RWPE2 (cell line): ENCODE measurements around the gene FGF11.

Experiments
- ATAC-seq: fragments of 200-7000 bp; cut with Tn5 transposase; 3 replicates; pipeline ENCODE4 v1.9.1; 2021; ENCODE audit warnings: low read depth
- DNase-seq: peaks from one replicate; pipeline ENCODE4 v3.0.0-alpha.2; 2020; ENCODE audit warnings: low spot score
- H3K27ac ChIP-seq: fragments of 450-650 bp; 2 replicates; pipeline ENCODE4 v1.5.1; 2017; ENCODE audit warnings: mild to moderate bottlenecking; ENCODE audit not compliant: poor library complexity, severe bottlenecking
- H3K27me3 ChIP-seq: fragments of 250-450 bp; sonication (Bioruptor Pico); 2 replicates; pipeline ENCODE4 v1.5.1; 2021; ENCODE audit warnings: mild to moderate bottlenecking, moderate library complexity; ENCODE audit not compliant: insufficient read depth, poor library complexity, severe bottlenecking
- H3K36me3 ChIP-seq: fragments of 250-450 bp; sonication (Bioruptor Pico); 2 replicates; pipeline ENCODE4 v1.5.1; 2020; ENCODE audit warnings: low read depth, mild to moderate bottlenecking, moderate library complexity
- H3K4me1 ChIP-seq: fragments of 250-450 bp; sonication (Bioruptor Pico); 2 replicates; pipeline ENCODE4 v1.5.1; 2021; ENCODE audit warnings: mild to moderate bottlenecking, moderate library complexity; ENCODE audit not compliant: insufficient read depth, poor library complexity, severe bottlenecking
- H3K4me3 ChIP-seq: fragments of 250-450 bp; sonication (Bioruptor Pico); 2 replicates; pipeline ENCODE4 v1.5.1; 2021; ENCODE audit warnings: mild to moderate bottlenecking, moderate library complexity; ENCODE audit not compliant: severe bottlenecking
- H3K9me3 ChIP-seq: fragments of 250-450 bp; sonication (Bioruptor Pico); 2 replicates; pipeline ENCODE4 v1.5.1; 2021; ENCODE audit warnings: mild to moderate bottlenecking, moderate library complexity; ENCODE audit not compliant: severe bottlenecking
- CTCF ChIP-seq: fragments of 450-650 bp; IDR thresholded peaks from one replicate; pipeline ENCODE4 v1.5.1; 2017; ENCODE audit warnings: mild to moderate bottlenecking, moderate library complexity; ENCODE audit not compliant: poor library complexity, severe bottlenecking

FGF11 gene

GRCh38 chr17:7428557-7428956 is 10.8 kb upstream of the FGF11 start, which contains the start of gene SPEM3:
Gene SPEM3 (plus strand): TSS chr17:7428857. CDS start chr17:7428903, 46 bp downstream.
- H3K4me3 ChIP-seq, result no peak within 1 kb of the TSS
- no peaks in the 10 kb centered on the region for H3K36me3 ChIP-seq
- H3K27me3 ChIP-seq, result no peaks in the 10 kb centered on the region
- DNase-seq, result no peak
- ATAC-seq, result no peak
- TF ChIP-seq CTCF, result no peak
- H3K27ac ChIP-seq, result no peak within 1 kb of the TSS
- H3K4me1 ChIP-seq, result no peaks in the 10 kb centered on the region
- no peaks in the 10 kb centered on the region for H3K9me3 ChIP-seq

DNA sequence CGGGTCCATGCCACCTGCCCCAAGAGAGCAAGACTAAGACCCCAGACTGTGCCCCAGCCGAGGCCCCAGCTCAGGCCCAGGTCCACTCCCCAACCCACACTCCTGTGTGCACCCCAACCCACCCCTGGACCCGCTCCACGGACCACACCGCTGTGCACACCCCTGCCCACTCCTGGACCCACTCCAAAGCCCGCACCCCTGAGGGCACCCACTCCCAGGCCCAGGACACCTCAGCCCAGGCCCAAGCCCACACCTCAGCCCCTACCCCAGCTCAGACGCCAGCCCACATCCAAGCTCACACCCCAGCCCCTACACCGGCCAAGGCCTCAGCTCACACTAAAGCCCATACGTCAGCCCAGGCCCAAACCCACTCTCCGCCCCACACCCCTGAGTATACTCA is 9.6 kb upstream of the FGF11 start:
- Histone ChIP-seq H3K9me3 (no peaks in the 10 kb centered on the region), H3K36me3 (no peaks in the 10 kb centered on the region), H3K27ac (no peak overlapping the region), H3K27me3 (no peaks in the 10 kb centered on the region), H3K4me3 (no peak overlapping the region), H3K4me1 (no peaks in the 10 kb centered on the region)
- ATAC-seq, result no peak
- no peak for DNase-seq
- no peak for TF ChIP-seq CTCF

DNA sequence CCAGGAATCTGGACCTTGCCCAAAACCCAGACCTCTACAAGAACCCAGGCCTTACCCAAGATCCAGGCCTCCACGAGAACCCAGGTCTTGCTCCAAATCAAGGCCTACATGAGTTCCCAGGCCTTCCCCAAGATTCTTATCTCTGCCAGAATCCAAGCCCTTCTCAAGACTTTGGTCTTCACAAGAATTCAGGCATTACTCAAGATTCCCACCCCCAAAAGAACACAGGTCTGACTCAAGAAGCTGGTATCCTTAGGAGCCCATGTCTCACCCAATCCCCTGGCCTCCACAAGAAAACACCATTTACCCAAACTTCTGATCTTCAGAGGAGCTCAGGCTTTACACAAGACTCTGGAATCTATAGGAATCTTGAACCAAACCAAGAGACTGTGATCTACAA is 8.1 kb upstream of the FGF11 start:
- Histone ChIP-seq H3K4me3 (no peak overlapping the region), H3K9me3 (no peaks in the 10 kb centered on the region), H3K4me1 (no peaks in the 10 kb centered on the region), H3K27ac (no peak overlapping the region), H3K36me3 (no peaks in the 10 kb centered on the region), H3K27me3 (no peaks in the 10 kb centered on the region)
- DNase-seq (no peak), ATAC-seq (no peak)
- no peak for TF ChIP-seq CTCF

- ATAC-seq (no peak), DNase-seq (no peak)
- Histone ChIP-seq H3K36me3 (no peaks in the 10 kb centered on the region), H3K27ac (no peak overlapping the region), H3K9me3 (no peaks in the 10 kb centered on the region), H3K27me3 (no peaks in the 10 kb centered on the region), H3K4me1 (no peaks in the 10 kb centered on the region), H3K4me3 (no peak overlapping the region)
- no peak for TF ChIP-seq CTCF
Measured at GRCh38 chr17:7432296-7432695, 7.0 kb upstream of the FGF11 start.

- peak overlapping the region; percentile 82 for H3K27ac ChIP-seq
- no peaks in the 10 kb centered on the region for H3K27me3 ChIP-seq
- H3K4me1 ChIP-seq, result peaks cover 4% of the 10 kb centered on the region
- no peaks in the 10 kb centered on the region for H3K36me3 ChIP-seq
- ATAC-seq (peak; percentile 5), DNase-seq (peak; percentile 70)
- peak overlapping the region; percentile 44 for H3K4me3 ChIP-seq
- H3K9me3 ChIP-seq, result no peaks in the 10 kb centered on the region
- peak; percentile 27 for TF ChIP-seq CTCF
Measured at GRCh38 chr17:7435676-7436555, 3.4 kb upstream of the FGF11 start.
